GM12878 (cell line): ENCODE results near the gene GSTO1. TPM values are rescaled to one million over a fixed set of nuclear protein-coding genes. Genes with fewer than 3 reads are reported as not detected.

ENCODE experiments used
- BCL11A ChIP-seq: IDR thresholded peaks from 2 replicates; pipeline ENCODE4 v1.6.1; 2011; ENCODE audit warnings: low read depth, low read length
- EP300 ChIP-seq, 2 experiments: fragments of 150-350 bp in 1 of 2; IDR thresholded peaks; 2 replicates each; pipeline ENCODE4 v1.6.1; 2011 to 2012; ENCODE audit warnings: low read depth in 2 of 2, low read length in 2 of 2, borderline replicate concordance in 1 of 2, improper control_type of control experiment in 1 of 2, inconsistent platforms in 1 of 2; ENCODE audit not compliant: control insufficient read depth in 1 of 2
- IRF4 ChIP-seq: IDR thresholded peaks from 2 replicates; pipeline ENCODE4 v1.6.1; 2011; ENCODE audit warnings: low read depth, low read length
- MYB ChIP-seq: fragments of 150-350 bp; IDR thresholded peaks from 2 replicates; pipeline ENCODE4 v1.6.1; 2014; ENCODE audit warnings: mild to moderate bottlenecking, low read depth, low read length, borderline replicate concordance
- MYC ChIP-seq: IDR thresholded peaks from 2 replicates; pipeline ENCODE4 v1.6.1; 2011; ENCODE audit warnings: mild to moderate bottlenecking, low read length, moderate library complexity, inconsistent platforms; ENCODE audit not compliant: insufficient read depth, insufficient replicate concordance, insufficient read length, severe bottlenecking
- ZNF622 ChIP-seq: fragments of 450-650 bp; IDR thresholded peaks from 2 replicates; pipeline ENCODE4 v1.6.1; 2017; ENCODE audit warnings: mild to moderate bottlenecking, inconsistent platforms
- polyA plus RNA-seq, 11 experiments: library from polyadenylated mRNA; depleted of rRNA in 4 of 11; unstranded in 6 of 11; stranded (reverse) in 5 of 11; fragments of >200 nt; fragmentation: Nextera tagmentation in 4 of 11; fragmentation: Illumina TruSeq in 1 of 11; extraction: Ambion mirVana in 4 of 11; extraction: Trizol in 1 of 11; gene quantifications; 1 replicate in 1 of 11; 2 replicates in 10 of 11; pipeline versions ENCODE4 v1.2.1 to v1.2.3, GENCODE V29; 2011 to 2016; ENCODE audit warnings: inconsistent platforms in 2 of 11, missing spikeins in 2 of 11, low read depth in 1 of 11
- total RNA-seq, 4 experiments: library from RNA; depleted of rRNA in 3 of 4; stranded (reverse); fragments of >200 nt in 3 of 4; fragmentation: Illumina TruSeq in 1 of 4; extraction: Trizol in 1 of 4; gene quantifications; 2 replicates each; pipeline versions ENCODE4 v1.2.1 to v1.2.3, GENCODE V29; 2013 to 2021
- TF ChIP-seq, protein P1 (sequence below): fragments of 150-350 bp; IDR thresholded peaks from 2 replicates; pipeline ENCODE4 v1.6.1; 2016; ENCODE audit warnings: low read depth, low read length
- TF ChIP-seq, protein P2 (sequence below): fragments of 450-650 bp; IDR thresholded peaks from 2 replicates; pipeline ENCODE4 v1.6.1; 2016; ENCODE audit warnings: mild to moderate bottlenecking
- TF ChIP-seq, protein P3 (sequence below): fragments of 450-650 bp; IDR thresholded peaks from 2 replicates; pipeline ENCODE4 v1.6.1; 2016; ENCODE audit warnings: mild to moderate bottlenecking, moderate library complexity, borderline replicate concordance
- TF ChIP-seq, protein P4 (sequence below): fragments of 150-350 bp; IDR thresholded peaks from 2 replicates; pipeline ENCODE4 v1.6.1; 2014; ENCODE audit warnings: mild to moderate bottlenecking, low read depth, low read length
- TF ChIP-seq, protein P5 (sequence below): fragments of 450-650 bp; conservative IDR thresholded peaks from 2 replicates; pipeline ENCODE4 v1.6.1; 2017; ENCODE audit warnings: mild to moderate bottlenecking, moderate library complexity

Gene GSTO1
- total and polyA plus RNA-seq, 10 of the 15 experiments (the other 5 are each of a cell fraction or from before 2014, with no cell fraction given) = 53.1 to 197 (median 112) TPM

DNA sequence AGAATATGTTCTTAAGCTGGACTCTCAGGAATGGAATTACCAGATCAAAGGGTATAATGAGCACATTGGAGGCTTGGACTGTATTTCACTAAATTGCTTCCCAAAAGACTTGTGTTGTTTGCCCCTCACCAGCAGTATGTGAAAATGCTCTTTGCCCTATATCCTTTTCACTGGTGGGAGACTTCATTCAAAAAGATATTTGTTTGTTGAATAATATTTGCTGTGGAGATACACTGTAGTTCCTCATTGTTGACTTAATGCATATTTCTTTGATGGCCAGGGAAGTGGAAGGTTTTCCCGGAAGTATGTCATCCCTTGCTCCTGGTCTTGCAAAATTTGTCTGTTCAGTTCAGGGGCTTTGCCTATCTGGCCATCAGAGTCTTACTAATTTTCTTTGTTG lies 33.7 kb downstream of the GSTO1 start (continued):
- TF ChIP-seq, protein P1, sequence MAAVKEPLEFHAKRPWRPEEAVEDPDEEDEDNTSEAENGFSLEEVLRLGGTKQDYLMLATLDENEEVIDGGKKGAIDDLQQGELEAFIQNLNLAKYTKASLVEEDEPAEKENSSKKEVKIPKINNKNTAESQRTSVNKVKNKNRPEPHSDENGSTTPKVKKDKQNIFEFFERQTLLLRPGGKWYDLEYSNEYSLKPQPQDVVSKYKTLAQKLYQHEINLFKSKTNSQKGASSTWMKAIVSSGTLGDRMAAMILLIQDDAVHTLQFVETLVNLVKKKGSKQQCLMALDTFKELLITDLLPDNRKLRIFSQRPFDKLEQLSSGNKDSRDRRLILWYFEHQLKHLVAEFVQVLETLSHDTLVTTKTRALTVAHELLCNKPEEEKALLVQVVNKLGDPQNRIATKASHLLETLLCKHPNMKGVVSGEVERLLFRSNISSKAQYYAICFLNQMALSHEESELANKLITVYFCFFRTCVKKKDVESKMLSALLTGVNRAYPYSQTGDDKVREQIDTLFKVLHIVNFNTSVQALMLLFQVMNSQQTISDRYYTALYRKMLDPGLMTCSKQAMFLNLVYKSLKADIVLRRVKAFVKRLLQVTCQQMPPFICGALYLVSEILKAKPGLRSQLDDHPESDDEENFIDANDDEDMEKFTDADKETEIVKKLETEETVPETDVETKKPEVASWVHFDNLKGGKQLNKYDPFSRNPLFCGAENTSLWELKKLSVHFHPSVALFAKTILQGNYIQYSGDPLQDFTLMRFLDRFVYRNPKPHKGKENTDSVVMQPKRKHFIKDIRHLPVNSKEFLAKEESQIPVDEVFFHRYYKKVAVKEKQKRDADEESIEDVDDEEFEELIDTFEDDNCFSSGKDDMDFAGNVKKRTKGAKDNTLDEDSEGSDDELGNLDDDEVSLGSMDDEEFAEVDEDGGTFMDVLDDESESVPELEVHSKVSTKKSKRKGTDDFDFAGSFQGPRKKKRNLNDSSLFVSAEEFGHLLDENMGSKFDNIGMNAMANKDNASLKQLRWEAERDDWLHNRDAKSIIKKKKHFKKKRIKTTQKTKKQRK = no peak
- no peak for TF ChIP-seq EP300 (IDR thresholded peaks at IDR 0.05; ENCODE audit: borderline replicate concordance in 1 of 2, control insufficient read depth in 1 of 2, low read depth in 2 of 2, low read length in 2 of 2)
- no peak for TF ChIP-seq ZNF622
- no peak for TF ChIP-seq MYB
- TF ChIP-seq, protein P2, sequence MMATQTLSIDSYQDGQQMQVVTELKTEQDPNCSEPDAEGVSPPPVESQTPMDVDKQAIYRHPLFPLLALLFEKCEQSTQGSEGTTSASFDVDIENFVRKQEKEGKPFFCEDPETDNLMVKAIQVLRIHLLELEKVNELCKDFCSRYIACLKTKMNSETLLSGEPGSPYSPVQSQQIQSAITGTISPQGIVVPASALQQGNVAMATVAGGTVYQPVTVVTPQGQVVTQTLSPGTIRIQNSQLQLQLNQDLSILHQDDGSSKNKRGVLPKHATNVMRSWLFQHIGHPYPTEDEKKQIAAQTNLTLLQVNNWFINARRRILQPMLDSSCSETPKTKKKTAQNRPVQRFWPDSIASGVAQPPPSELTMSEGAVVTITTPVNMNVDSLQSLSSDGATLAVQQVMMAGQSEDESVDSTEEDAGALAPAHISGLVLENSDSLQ = no peak
- TF ChIP-seq, protein P3, sequence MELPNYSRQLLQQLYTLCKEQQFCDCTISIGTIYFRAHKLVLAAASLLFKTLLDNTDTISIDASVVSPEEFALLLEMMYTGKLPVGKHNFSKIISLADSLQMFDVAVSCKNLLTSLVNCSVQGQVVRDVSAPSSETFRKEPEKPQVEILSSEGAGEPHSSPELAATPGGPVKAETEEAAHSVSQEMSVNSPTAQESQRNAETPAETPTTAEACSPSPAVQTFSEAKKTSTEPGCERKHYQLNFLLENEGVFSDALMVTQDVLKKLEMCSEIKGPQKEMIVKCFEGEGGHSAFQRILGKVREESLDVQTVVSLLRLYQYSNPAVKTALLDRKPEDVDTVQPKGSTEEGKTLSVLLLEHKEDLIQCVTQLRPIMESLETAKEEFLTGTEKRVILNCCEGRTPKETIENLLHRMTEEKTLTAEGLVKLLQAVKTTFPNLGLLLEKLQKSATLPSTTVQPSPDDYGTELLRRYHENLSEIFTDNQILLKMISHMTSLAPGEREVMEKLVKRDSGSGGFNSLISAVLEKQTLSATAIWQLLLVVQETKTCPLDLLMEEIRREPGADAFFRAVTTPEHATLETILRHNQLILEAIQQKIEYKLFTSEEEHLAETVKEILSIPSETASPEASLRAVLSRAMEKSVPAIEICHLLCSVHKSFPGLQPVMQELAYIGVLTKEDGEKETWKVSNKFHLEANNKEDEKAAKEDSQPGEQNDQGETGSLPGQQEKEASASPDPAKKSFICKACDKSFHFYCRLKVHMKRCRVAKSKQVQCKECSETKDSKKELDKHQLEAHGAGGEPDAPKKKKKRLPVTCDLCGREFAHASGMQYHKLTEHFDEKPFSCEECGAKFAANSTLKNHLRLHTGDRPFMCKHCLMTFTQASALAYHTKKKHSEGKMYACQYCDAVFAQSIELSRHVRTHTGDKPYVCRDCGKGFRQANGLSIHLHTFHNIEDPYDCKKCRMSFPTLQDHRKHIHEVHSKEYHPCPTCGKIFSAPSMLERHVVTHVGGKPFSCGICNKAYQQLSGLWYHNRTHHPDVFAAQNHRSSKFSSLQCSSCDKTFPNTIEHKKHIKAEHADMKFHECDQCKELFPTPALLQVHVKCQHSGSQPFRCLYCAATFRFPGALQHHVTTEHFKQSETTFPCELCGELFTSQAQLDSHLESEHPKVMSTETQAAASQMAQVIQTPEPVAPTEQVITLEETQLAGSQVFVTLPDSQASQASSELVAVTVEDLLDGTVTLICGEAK = no peak
- no peak for TF ChIP-seq IRF4
- TF ChIP-seq, protein P4, sequence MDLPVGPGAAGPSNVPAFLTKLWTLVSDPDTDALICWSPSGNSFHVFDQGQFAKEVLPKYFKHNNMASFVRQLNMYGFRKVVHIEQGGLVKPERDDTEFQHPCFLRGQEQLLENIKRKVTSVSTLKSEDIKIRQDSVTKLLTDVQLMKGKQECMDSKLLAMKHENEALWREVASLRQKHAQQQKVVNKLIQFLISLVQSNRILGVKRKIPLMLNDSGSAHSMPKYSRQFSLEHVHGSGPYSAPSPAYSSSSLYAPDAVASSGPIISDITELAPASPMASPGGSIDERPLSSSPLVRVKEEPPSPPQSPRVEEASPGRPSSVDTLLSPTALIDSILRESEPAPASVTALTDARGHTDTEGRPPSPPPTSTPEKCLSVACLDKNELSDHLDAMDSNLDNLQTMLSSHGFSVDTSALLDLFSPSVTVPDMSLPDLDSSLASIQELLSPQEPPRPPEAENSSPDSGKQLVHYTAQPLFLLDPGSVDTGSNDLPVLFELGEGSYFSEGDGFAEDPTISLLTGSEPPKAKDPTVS = no peak
- TF ChIP-seq BCL11A = no peak
- TF ChIP-seq MYC = no peak
- TF ChIP-seq, protein P5, sequence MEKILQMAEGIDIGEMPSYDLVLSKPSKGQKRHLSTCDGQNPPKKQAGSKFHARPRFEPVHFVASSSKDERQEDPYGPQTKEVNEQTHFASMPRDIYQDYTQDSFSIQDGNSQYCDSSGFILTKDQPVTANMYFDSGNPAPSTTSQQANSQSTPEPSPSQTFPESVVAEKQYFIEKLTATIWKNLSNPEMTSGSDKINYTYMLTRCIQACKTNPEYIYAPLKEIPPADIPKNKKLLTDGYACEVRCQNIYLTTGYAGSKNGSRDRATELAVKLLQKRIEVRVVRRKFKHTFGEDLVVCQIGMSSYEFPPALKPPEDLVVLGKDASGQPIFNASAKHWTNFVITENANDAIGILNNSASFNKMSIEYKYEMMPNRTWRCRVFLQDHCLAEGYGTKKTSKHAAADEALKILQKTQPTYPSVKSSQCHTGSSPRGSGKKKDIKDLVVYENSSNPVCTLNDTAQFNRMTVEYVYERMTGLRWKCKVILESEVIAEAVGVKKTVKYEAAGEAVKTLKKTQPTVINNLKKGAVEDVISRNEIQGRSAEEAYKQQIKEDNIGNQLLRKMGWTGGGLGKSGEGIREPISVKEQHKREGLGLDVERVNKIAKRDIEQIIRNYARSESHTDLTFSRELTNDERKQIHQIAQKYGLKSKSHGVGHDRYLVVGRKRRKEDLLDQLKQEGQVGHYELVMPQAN = no peak
